Nephron (organoid): ENCODE measurements around the gene FKBP14.

ENCODE experiments used
- H3K27ac Mint-ChIP-seq, 3 experiments: 2 replicates each; pipeline ENCODE4 v1.8.0; 2020; ENCODE audit warnings: mixed read lengths in 3 of 3, mild to moderate bottlenecking in 2 of 3, moderate library complexity in 1 of 3
- H3K27me3 Mint-ChIP-seq: 2 replicates; pipeline ENCODE4 v1.8.0; 2021; ENCODE audit warnings: low read depth, mild to moderate bottlenecking, moderate library complexity, mixed read lengths
- H3K36me3 Mint-ChIP-seq: 2 replicates; pipeline ENCODE4 v1.8.0; 2020; ENCODE audit warnings: low read depth, mixed read lengths
- H3K4me1 Mint-ChIP-seq: 2 replicates; pipeline ENCODE4 v1.8.0; 2020; ENCODE audit warnings: mixed read lengths
- H3K4me3 Mint-ChIP-seq, 3 experiments: 2 replicates each; pipeline ENCODE4 v1.8.0; 2020; ENCODE audit warnings: mild to moderate bottlenecking in 3 of 3, mixed read lengths in 3 of 3, moderate library complexity in 2 of 3
- H3K9me3 Mint-ChIP-seq: 2 replicates; pipeline ENCODE4 v1.8.0; 2020; ENCODE audit warnings: mixed read lengths
- CTCF ChIP-seq, 3 experiments: fragments of 200-600 bp; sonication (generic); IDR thresholded peaks; one replicate each; pipeline ENCODE4 v1.5.0; 2021; ENCODE audit warnings: antibody characterized with exemption in 3 of 3; ENCODE audit not compliant: unreplicated experiment in 3 of 3

Gene FKBP14

DNA sequence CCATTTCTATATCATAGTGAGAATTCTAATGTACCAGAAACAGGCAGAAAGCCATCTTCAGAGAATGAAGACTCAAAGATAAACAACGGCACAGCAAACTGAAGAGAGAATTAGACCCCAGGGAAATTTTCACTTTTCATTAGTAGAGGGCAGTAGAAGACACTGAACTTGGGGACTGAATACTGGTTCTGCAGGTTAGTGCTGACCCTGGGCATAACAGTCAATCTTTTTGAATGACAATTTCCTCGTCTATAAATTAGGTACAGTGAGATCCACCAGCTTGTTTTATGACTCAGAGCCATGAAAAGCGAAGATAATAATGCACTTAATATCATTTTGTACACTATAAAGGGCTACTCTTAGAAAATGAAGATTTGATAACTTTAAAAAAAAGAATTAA is 13.7 kb downstream of the FKBP14 start:
- Mint-ChIP-seq H3K36me3 (peaks cover 27% of the 10 kb centered on the region), H3K9me3 (no peaks in the 10 kb centered on the region), H3K27ac (no peak overlapping the region), H3K4me1 (no peaks in the 10 kb centered on the region), H3K27me3 (no peaks in the 10 kb centered on the region), H3K4me3 (no peak overlapping the region)
- no peak for TF ChIP-seq CTCF (IDR thresholded peaks at IDR 0.05; ENCODE audit: unreplicated experiment in 3 of 3)

DNA sequence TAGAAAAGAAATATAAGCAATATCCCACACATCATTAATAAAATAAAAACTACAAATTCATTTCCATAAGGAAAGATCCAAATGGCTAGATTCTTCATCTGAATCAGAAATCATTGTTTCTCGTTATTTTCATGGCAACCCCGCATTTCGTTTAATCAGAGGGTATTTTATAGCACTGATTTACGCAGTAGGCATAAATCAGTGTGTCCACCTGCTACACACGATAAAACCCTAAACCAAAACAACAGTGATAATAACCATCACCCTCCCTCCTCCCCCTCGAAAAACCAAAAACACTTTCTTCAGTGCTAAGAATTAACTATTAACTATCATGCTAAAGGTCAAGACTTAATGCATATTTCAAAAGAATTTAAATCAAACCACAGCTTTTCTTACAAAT is 16.5 kb downstream of the FKBP14 start:
- Mint-ChIP-seq H3K36me3 (peaks cover 19% of the 10 kb centered on the region), H3K4me3 (no peak overlapping the region), H3K9me3 (no peaks in the 10 kb centered on the region), H3K27ac (no peak overlapping the region), H3K27me3 (no peaks in the 10 kb centered on the region), H3K4me1 (no peaks in the 10 kb centered on the region)
- no peak for TF ChIP-seq CTCF (IDR thresholded peaks at IDR 0.05; ENCODE audit: unreplicated experiment in 3 of 3)

DNA sequence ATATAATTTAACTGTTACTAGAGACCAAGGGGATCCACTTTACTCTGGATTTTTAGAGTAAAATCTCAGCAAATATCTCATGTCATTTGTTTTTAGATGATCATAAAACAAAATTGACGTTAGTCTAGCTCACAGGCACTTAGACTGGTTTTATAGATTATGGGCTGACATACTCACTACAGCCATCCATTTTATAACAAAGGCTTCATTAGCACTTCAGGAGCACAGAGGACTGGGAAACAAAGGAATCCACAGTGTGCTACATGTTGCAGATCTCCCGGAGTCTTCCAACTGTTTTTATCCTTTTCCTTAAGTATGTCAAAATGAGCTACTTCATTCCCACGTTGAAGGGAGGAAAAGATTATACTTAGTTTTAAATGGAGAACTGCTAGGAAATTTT is 21.0 kb downstream of the FKBP14 start:
- Mint-ChIP-seq H3K4me1 (peaks cover 4% of the 10 kb centered on the region), H3K9me3 (no peaks in the 10 kb centered on the region), H3K36me3 (peaks cover 4% of the 10 kb centered on the region), H3K27ac (no peak overlapping the region), H3K4me3 (no peak overlapping the region), H3K27me3 (no peaks in the 10 kb centered on the region)
- TF ChIP-seq CTCF (IDR thresholded peaks at IDR 0.05; ENCODE audit: unreplicated experiment in 3 of 3) = no peak

DNA sequence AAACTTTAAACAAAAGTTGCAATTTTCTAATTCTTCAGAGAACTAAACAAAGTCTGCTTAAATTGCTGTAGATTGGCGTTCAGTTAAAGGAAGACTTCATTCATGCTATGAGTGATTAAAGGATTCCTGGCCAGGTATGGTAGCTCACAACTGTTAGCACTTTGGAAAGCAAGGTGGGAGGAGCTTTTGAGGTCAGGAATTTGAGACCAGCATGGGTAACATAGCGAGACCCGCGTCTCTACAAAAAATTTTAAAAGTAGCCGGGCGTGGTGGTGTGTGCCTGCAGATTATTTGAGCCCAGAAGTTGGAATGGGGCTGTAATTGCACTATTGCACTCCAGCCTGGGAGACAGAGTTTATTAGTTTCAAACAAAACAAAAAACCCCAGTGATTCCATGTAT is 23.4 kb downstream of the FKBP14 start:
- Mint-ChIP-seq H3K36me3 (no peaks in the 10 kb centered on the region), H3K4me1 (peaks cover 4% of the 10 kb centered on the region), H3K27me3 (no peaks in the 10 kb centered on the region), H3K9me3 (no peaks in the 10 kb centered on the region), H3K27ac (no peak overlapping the region), H3K4me3 (no peak overlapping the region)
- TF ChIP-seq CTCF (IDR thresholded peaks at IDR 0.05; ENCODE audit: unreplicated experiment in 3 of 3) = no peak

- peaks cover 4% of the 10 kb centered on the region for H3K4me1 Mint-ChIP-seq
- no peaks in the 10 kb centered on the region for H3K27me3 Mint-ChIP-seq
- H3K27ac Mint-ChIP-seq = no peak overlapping the region
- no peak for TF ChIP-seq CTCF (IDR thresholded peaks at IDR 0.05; ENCODE audit: unreplicated experiment in 3 of 3)
- peaks cover 4% of the 10 kb centered on the region for H3K36me3 Mint-ChIP-seq
- H3K9me3 Mint-ChIP-seq = peaks cover 5% of the 10 kb centered on the region
- no peak overlapping the region for H3K4me3 Mint-ChIP-seq
These were observed 24.5 kb downstream of the FKBP14 start for GRCh38 chr7:30001998-30002397.

DNA sequence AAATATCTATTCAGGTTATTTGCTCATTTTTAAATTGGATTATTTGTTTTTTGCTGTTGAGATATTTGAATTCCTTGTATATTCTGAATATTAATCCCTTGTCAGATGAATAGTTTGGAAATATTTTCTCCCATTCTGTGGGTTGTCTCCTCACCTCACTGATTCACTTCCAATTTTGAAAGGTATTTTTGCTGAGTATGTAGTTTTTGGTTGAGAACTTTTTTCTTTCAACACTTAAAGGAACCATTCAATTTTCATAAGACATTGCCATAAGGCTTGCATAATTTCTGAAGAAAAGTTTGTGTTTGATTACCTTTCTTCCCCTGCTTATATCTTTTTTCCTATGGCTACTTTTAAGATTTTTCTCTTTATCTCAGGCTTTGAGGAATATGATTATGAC is 28.0 kb downstream of the FKBP14 start:
- H3K9me3 Mint-ChIP-seq = peaks cover 18% of the 10 kb centered on the region
- no peaks in the 10 kb centered on the region for H3K27me3 Mint-ChIP-seq
- H3K36me3 Mint-ChIP-seq = peaks cover 14% of the 10 kb centered on the region
- no peak for TF ChIP-seq CTCF (IDR thresholded peaks at IDR 0.05; ENCODE audit: unreplicated experiment in 3 of 3)
- peaks cover 4% of the 10 kb centered on the region for H3K4me1 Mint-ChIP-seq
- no peak overlapping the region for H3K4me3 Mint-ChIP-seq
- no peak overlapping the region for H3K27ac Mint-ChIP-seq
